Measurements from ENCODE around the gene IMPA2.

Gene IMPA2

GRCh38 chr18:11991021-11991795 lies 9.9 kb downstream of the IMPA2 start:
- no peak for DNase-seq

- no peak for DNase-seq
Measured at GRCh38 chr18:11992096-11992790, 10.9 kb downstream of the IMPA2 start.

- DNase-seq: no peak
Measured at GRCh38 chr18:11993264-11993916, 12.1 kb downstream of the IMPA2 start.

- DNase-seq: no peak
Measured at GRCh38 chr18:11994336-11994702, 13.0 kb downstream of the IMPA2 start.

- no peak for DNase-seq
Measured at GRCh38 chr18:11994703-11995444, 13.6 kb downstream of the IMPA2 start.

- DNase-seq: peak; percentile 62
Measured at GRCh38 chr18:11995445-11996189, 14.3 kb downstream of the IMPA2 start.

GRCh38 chr18:11996190-11996754 lies 15.0 kb downstream of the IMPA2 start:
- no peak for DNase-seq

GRCh38 chr18:11996907-11997306 lies 15.6 kb downstream of the IMPA2 start:
- DNase-seq: no peak

GRCh38 chr18:11997466-11997865 lies 16.2 kb downstream of the IMPA2 start:
- DNase-seq: no peak

- no peak for DNase-seq
Measured at GRCh38 chr18:11998193-11998592, 16.9 kb downstream of the IMPA2 start.

GRCh38 chr18:11999429-11999828 lies 18.1 kb downstream of the IMPA2 start:
- no peak for DNase-seq

- no peak for DNase-seq
Measured at GRCh38 chr18:12000072-12000659, 18.9 kb downstream of the IMPA2 start.

- DNase-seq: no peak
Measured at GRCh38 chr18:12001421-12001820, 20.1 kb downstream of the IMPA2 start.

GRCh38 chr18:12003894-12004293 lies 22.6 kb downstream of the IMPA2 start:
- DNase-seq: no peak

GRCh38 chr18:12005538-12006487 lies 24.5 kb downstream of the IMPA2 start:
- DNase-seq: no peak

GRCh38 chr18:12006488-12006840 lies 25.2 kb downstream of the IMPA2 start:
- no peak for DNase-seq

GRCh38 chr18:12007063-12007462 lies 25.8 kb downstream of the IMPA2 start:
- DNase-seq: no peak

- DNase-seq: no peak
Measured at GRCh38 chr18:12008181-12008767, 27.0 kb downstream of the IMPA2 start.

GRCh38 chr18:12008842-12009580 lies 27.7 kb downstream of the IMPA2 start:
- no peak for DNase-seq

Data from CD4-positive, alpha-beta T cell treated with Interleukin-10 for 1 hour (primary cell).